Upper lobe of left lung (tissue), 6 donors: Measurements from ENCODE around the gene SLC5A2. TPM values are rescaled to one million over a fixed set of nuclear protein-coding genes. Genes with fewer than 3 reads are reported as not detected.
A peak's percentile ranks its signal among the peaks of the same experiment; 100 is the strongest.

ENCODE experiments used
- ATAC-seq, 2 donors: fragments of 200-7000 bp; cut with Tn5 transposase; one replicate each; pipeline ENCODE4 v1.9.1; 2022; ENCODE audit warnings: mild to moderate bottlenecking in 2 of 2, moderate library complexity in 2 of 2; ENCODE audit not compliant: low FRiP score in 2 of 2
- DNase-seq, 2 donors: peaks; one replicate each; pipeline ENCODE4 v3.0.0-alpha.2; 2019 to 2020
- H3K27ac ChIP-seq, 4 donors: fragments of 200-600 bp; sonication (generic); one replicate each; pipeline ENCODE4 v1.5.1; 2016 to 2019
- H3K27me3 ChIP-seq, 4 donors: fragments of 200-600 bp; sonication (generic); one replicate each; pipeline ENCODE4 v1.5.1; 2017 to 2019
- H3K36me3 ChIP-seq, 4 donors: fragments of 200-600 bp; sonication (generic); one replicate each; pipeline ENCODE4 v1.5.1; 2016 to 2019
- H3K4me1 ChIP-seq, 4 donors: fragments of 200-600 bp; sonication (generic); one replicate each; pipeline ENCODE4 v1.5.1; 2018 to 2019
- H3K4me3 ChIP-seq, 4 donors: fragments of 200-600 bp; sonication (generic); one replicate each; pipeline ENCODE4 v1.5.1; 2017 to 2019; ENCODE audit warnings: mild to moderate bottlenecking in 2 of 4, moderate library complexity in 1 of 4
- H3K9me3 ChIP-seq, 4 donors: fragments of 200-600 bp; sonication (generic); one replicate each; pipeline ENCODE4 v1.5.1; 2018 to 2019
- CTCF ChIP-seq, 6 experiments: fragments of 450-650 bp in 4 of 6; fragments of 200-600 bp in 2 of 6; sonication (generic) in 2 of 6; IDR thresholded peaks; one replicate each; pipeline ENCODE4 v1.5.1; 2016 to 2019; ENCODE audit warnings: antibody characterized with exemption in 6 of 6
- EP300 ChIP-seq, 4 donors: sonication (generic); formaldehyde crosslinking; IDR thresholded peaks; one replicate each; pipeline ENCODE4 v1.5.1; 2017; ENCODE audit warnings: antibody characterized with exemption in 4 of 4, control low read depth in 2 of 4
- POLR2A ChIP-seq, 4 donors: fragments of 450-650 bp; IDR thresholded peaks; one replicate each; pipeline ENCODE4 v1.5.1; 2016 to 2017; ENCODE audit warnings: antibody characterized with exemption in 4 of 4, mild to moderate bottlenecking in 2 of 4
- POLR2AphosphoS5 ChIP-seq, 2 donors: sonication (generic); formaldehyde crosslinking; IDR thresholded peaks; one replicate each; pipeline ENCODE4 v1.5.1; 2017; ENCODE audit warnings: antibody characterized with exemption in 2 of 2
- whole genome bisulfite sequencing, 2 donors: methylation state at CpG; one replicate each; pipeline ENCODE4 v1.1.5; 2017 to 2018; 5-methylcytosine and 5-hydroxymethylcytosine counted together
- total RNA-seq, 6 donors: library from RNA; depleted of rRNA in 4 of 6; stranded (reverse); fragments of >200 nt in 4 of 6; gene quantifications; one replicate each; pipeline versions ENCODE4 v1.1.0 to v1.2.1, GENCODE V29; 2016 to 2021
- donor health status: DM: no; HTN: no; CAD: no; lungs with moderate emphysema.
- donor health status: DM: no; HTN: yes; CAD: no; lungs with severe emphysema.

SLC5A2 gene
- total RNA-seq, 6 donors from 2014 or later, result 0.84 to 3.3 (median 1.2) TPM

GRCh38 chr16:31465788-31466370 is 17.0 kb upstream of the SLC5A2 start:
- Histone ChIP-seq H3K9me3 (no peaks in the 10 kb centered on the region), H3K27me3 (no peaks in the 10 kb centered on the region), H3K4me3 (no peak overlapping the region), H3K27ac (no peak overlapping the region), H3K4me1 (peaks cover 0 to 10% (median 2%) of the 10 kb centered on the region in 4 donors), H3K36me3 (peaks cover 2 to 56% (median 41%) of the 10 kb centered on the region in 4 donors)
- ATAC-seq, result peak in 1 of 2 donors; percentile 11
- DNase-seq, result no peak
- TF ChIP-seq POLR2AphosphoS5 (IDR thresholded peaks at IDR 0.05) (no peak), EP300 (IDR thresholded peaks at IDR 0.05) (no peak), POLR2A (IDR thresholded peaks at IDR 0.05) (no peak), CTCF (IDR thresholded peaks at IDR 0.05) (no peak)
- WGBS, 2 donors, result 78 to 86% methylated on average over 16 to 20 of the region's 20 CpGs

GRCh38 chr16:31466381-31466841 is 16.5 kb upstream of the SLC5A2 start:
- TF ChIP-seq CTCF (IDR thresholded peaks at IDR 0.05) (no peak), POLR2A (IDR thresholded peaks at IDR 0.05) (no peak), EP300 (IDR thresholded peaks at IDR 0.05) (no peak), POLR2AphosphoS5 (IDR thresholded peaks at IDR 0.05) (no peak)
- Histone ChIP-seq H3K4me3 (no peak overlapping the region), H3K9me3 (no peaks in the 10 kb centered on the region), H3K27me3 (no peaks in the 10 kb centered on the region), H3K27ac (no peak overlapping the region), H3K4me1 (peaks cover 4 to 10% (median 5%) of the 10 kb centered on the region in 4 donors), H3K36me3 (peaks cover 2 to 56% (median 41%) of the 10 kb centered on the region in 4 donors)
- DNase-seq, result peak in 1 of 2 donors; percentile 79
- peak in 1 of 2 donors; percentile 6 for ATAC-seq
- 97 to 100% methylated on average over 2 to 17 of the region's 18 CpGs for WGBS, 2 donors

GRCh38 chr16:31467151-31467773 is 15.7 kb upstream of the SLC5A2 start:
- no peak overlapping the region for H3K27ac ChIP-seq
- DNase-seq (no peak), ATAC-seq (no peak)
- H3K27me3 ChIP-seq, result no peaks in the 10 kb centered on the region
- H3K4me1 ChIP-seq, result peaks cover 7 to 18% (median 13%) of the 10 kb centered on the region in 4 donors
- peaks cover 2 to 49% (median 35%) of the 10 kb centered on the region in 4 donors for H3K36me3 ChIP-seq
- TF ChIP-seq CTCF (IDR thresholded peaks at IDR 0.05), result no peak
- H3K4me3 ChIP-seq, result no peak overlapping the region
- WGBS, 2 donors, result 85 to 89% methylated on average over 4 to 5 of the region's 5 CpGs
- no peaks in the 10 kb centered on the region for H3K9me3 ChIP-seq

GRCh38 chr16:31467858-31468257 is 15.1 kb upstream of the SLC5A2 start:
- TF ChIP-seq POLR2A (IDR thresholded peaks at IDR 0.05) (no peak), CTCF (IDR thresholded peaks at IDR 0.05) (no peak), EP300 (IDR thresholded peaks at IDR 0.05) (no peak), POLR2AphosphoS5 (IDR thresholded peaks at IDR 0.05) (no peak)
- 89 to 96% methylated on average over 5 of the region's 5 CpGs for WGBS, 2 donors

More at GRCh38 chr16:31467858-31468257, 15.1 kb upstream of the SLC5A2 start:
- Histone ChIP-seq H3K27ac (no peak overlapping the region), H3K9me3 (no peaks in the 10 kb centered on the region), H3K4me1 (peaks cover 13 to 24% (median 17%) of the 10 kb centered on the region in 4 donors), H3K4me3 (no peak overlapping the region), H3K27me3 (no peaks in the 10 kb centered on the region), H3K36me3 (peaks cover 2 to 44% (median 32%) of the 10 kb centered on the region in 4 donors)
- no peak for ATAC-seq
- no peak for DNase-seq
